ENCODE results near the gene CHAC1. TPM values are rescaled to one million over a fixed set of nuclear protein-coding genes. Genes with fewer than 3 reads are reported as not detected.

CHAC1 gene
- polyA plus RNA-seq, 2 of the 4 experiments (the other 2 are of a cell fraction) = 4.9 to 22.2 TPM

GRCh38 chr15:40937762-40938535, 15.3 kb upstream of the CHAC1 start (continued):
- no peak for TF ChIP-seq CBX2 (IDR thresholded peaks at IDR 0.05; ENCODE audit: borderline replicate concordance, low read depth)
- peak; percentile 67 to 78 for TF ChIP-seq RAD21 (conservative IDR thresholded peaks at IDR 0.05 in 1 of 2, IDR thresholded peaks at IDR 0.05 in 1 of 2)
- TF ChIP-seq, protein P1, sequence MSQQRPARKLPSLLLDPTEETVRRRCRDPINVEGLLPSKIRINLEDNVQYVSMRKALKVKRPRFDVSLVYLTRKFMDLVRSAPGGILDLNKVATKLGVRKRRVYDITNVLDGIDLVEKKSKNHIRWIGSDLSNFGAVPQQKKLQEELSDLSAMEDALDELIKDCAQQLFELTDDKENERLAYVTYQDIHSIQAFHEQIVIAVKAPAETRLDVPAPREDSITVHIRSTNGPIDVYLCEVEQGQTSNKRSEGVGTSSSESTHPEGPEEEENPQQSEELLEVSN (IDR thresholded peaks at IDR 0.05; ENCODE audit: borderline replicate concordance, low read depth) = no peak
- TF ChIP-seq MAFK (IDR thresholded peaks at IDR 0.05; ENCODE audit: partially characterized antibody) = no peak
- no peak for TF ChIP-seq NR3C1 (IDR thresholded peaks at IDR 0.05)
- TF ChIP-seq RFX5 (IDR thresholded peaks at IDR 0.05) = no peak
- TF ChIP-seq JUN (IDR thresholded peaks at IDR 0.05) = no peak

DNA sequence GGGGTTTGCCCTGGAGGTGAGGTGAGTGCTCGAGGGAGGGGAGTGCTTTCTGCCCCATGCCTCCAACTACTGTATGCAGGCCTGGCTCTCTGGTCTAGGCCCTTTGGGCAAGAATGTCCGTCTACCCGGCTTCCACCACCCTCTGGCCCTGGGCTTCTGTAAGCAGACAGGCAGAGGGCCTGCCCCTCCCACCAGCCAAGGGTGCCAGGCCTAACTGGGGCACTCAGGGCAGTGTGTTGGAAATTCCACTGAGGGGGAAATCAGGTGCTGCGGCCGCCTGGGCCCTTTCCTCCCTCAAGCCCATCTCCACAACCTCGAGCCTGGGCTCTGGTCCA, 14.8 kb upstream of the CHAC1 start:
- no peak for FAIRE-seq
- peak overlapping the region; percentile 32 for H3K4me2 ChIP-seq
- no peak for DNase-seq (ENCODE audit: low read depth in 1 of 2, low spot score in 1 of 2)
- ATAC-seq = no peak; a peak in 1 of 6 replicates
- H3K27ac ChIP-seq = peak overlapping the region; percentile 32 to 59; a peak in 4 of 6 replicates
- no peak overlapping the region for H3K4me3 ChIP-seq
- ChIA-PET CTCF (interaction anchor here (0.6 to 5.9 kb wide), 10 partner anchors 8 to 265 kb away, joined by 3 to 70 read pairs (median 4); partner anchors contain the start of gene DLL4), POLR2A (no interaction called here)
- TF ChIP-seq RAD21 (conservative IDR thresholded peaks at IDR 0.05 in 1 of 2, IDR thresholded peaks at IDR 0.05 in 1 of 2) (no peak), CBX2 (IDR thresholded peaks at IDR 0.05; ENCODE audit: borderline replicate concordance, low read depth) (no peak), ZNF302 (CRISPR knock-in tag; IDR thresholded peaks at IDR 0.05) (no peak), RCOR1 (IDR thresholded peaks at IDR 0.05; ENCODE audit: low read depth, low read length) (no peak), TP53 (CRISPR knock-in tag; IDR thresholded peaks at IDR 0.05) (no peak), RFX5 (IDR thresholded peaks at IDR 0.05) (no peak), SREBF2 (IDR thresholded peaks at IDR 0.05) (no peak), JUN (IDR thresholded peaks at IDR 0.05) (no peak), EHMT2 (IDR thresholded peaks at IDR 0.05; ENCODE audit: low read depth) (no peak), EHF (CRISPR knock-in tag; IDR thresholded peaks at IDR 0.05) (no peak), MYC (IDR thresholded peaks at IDR 0.05; ENCODE audit: borderline replicate concordance, low read length) (no peak), RNF2 (IDR thresholded peaks at IDR 0.05; ENCODE audit: borderline replicate concordance, low read depth) (no peak), JUNB (IDR thresholded peaks at IDR 0.05) (no peak), CHD4 (IDR thresholded peaks at IDR 0.05; ENCODE audit: borderline replicate concordance) (no peak), FOSB (CRISPR knock-in tag; IDR thresholded peaks at IDR 0.05) (no peak)
- TF ChIP-seq, protein P2, sequence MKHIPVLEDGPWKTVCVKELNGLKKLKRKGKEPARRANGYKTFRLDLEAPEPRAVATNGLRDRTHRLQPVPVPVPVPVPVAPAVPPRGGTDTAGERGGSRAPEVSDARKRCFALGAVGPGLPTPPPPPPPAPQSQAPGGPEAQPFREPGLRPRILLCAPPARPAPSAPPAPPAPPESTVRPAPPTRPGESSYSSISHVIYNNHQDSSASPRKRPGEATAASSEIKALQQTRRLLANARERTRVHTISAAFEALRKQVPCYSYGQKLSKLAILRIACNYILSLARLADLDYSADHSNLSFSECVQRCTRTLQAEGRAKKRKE (CRISPR knock-in tag; IDR thresholded peaks at IDR 0.05; ENCODE audit: low read depth) = no peak
- TF ChIP-seq, protein P3, sequence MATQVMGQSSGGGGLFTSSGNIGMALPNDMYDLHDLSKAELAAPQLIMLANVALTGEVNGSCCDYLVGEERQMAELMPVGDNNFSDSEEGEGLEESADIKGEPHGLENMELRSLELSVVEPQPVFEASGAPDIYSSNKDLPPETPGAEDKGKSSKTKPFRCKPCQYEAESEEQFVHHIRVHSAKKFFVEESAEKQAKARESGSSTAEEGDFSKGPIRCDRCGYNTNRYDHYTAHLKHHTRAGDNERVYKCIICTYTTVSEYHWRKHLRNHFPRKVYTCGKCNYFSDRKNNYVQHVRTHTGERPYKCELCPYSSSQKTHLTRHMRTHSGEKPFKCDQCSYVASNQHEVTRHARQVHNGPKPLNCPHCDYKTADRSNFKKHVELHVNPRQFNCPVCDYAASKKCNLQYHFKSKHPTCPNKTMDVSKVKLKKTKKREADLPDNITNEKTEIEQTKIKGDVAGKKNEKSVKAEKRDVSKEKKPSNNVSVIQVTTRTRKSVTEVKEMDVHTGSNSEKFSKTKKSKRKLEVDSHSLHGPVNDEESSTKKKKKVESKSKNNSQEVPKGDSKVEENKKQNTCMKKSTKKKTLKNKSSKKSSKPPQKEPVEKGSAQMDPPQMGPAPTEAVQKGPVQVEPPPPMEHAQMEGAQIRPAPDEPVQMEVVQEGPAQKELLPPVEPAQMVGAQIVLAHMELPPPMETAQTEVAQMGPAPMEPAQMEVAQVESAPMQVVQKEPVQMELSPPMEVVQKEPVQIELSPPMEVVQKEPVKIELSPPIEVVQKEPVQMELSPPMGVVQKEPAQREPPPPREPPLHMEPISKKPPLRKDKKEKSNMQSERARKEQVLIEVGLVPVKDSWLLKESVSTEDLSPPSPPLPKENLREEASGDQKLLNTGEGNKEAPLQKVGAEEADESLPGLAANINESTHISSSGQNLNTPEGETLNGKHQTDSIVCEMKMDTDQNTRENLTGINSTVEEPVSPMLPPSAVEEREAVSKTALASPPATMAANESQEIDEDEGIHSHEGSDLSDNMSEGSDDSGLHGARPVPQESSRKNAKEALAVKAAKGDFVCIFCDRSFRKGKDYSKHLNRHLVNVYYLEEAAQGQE (IDR thresholded peaks at IDR 0.05) = no peak
- H3K9me3 ChIP-seq = no peaks in the 10 kb centered on the region
- 95% methylated on average over 6 of the region's 6 CpGs for WGBS (ENCODE audit: missing lambda C conversion rate)
- H3K4me1 ChIP-seq = peaks cover 20% of the 10 kb centered on the region
